DND-41 (cell line): Measurements from ENCODE around the gene TNFRSF9.

Source experiments
- EZH2 ChIP-seq: IDR thresholded peaks from 3 replicates; pipeline ENCODE4 v1.6.1; 2012; ENCODE audit warnings: borderline replicate concordance, low read depth, mild to moderate bottlenecking, moderate library complexity, low read length, inconsistent platforms; ENCODE audit not compliant: severe bottlenecking
- TF ChIP-seq, protein P1 (sequence below): IDR thresholded peaks from 2 replicates; pipeline ENCODE4 v1.5.1; 2012; ENCODE audit warnings: borderline replicate concordance, low read length, moderate library complexity, mild to moderate bottlenecking; ENCODE audit not compliant: poor library complexity, severe bottlenecking; ENCODE audit errors: extremely low read depth

DNA sequence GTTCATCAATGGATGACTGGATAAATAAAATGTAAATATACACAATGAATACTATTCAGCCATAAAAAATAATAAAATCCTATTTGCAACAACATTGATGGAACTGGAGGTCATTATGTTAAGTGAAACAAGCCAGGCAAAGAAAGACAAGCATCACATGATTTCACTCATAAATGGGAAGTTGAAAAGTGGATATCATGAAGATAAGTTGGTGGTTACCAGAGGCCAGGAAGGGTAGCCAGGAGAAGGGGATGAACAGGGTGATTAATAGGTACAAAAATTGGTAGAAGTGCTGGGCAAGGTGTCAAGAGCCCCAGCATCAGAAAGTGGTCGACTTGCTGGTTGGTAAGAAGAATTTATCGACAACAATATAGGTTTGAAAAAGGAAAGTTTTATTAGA lies 19.5 kb upstream of the TNFRSF9 start:
- TF ChIP-seq, protein P1, sequence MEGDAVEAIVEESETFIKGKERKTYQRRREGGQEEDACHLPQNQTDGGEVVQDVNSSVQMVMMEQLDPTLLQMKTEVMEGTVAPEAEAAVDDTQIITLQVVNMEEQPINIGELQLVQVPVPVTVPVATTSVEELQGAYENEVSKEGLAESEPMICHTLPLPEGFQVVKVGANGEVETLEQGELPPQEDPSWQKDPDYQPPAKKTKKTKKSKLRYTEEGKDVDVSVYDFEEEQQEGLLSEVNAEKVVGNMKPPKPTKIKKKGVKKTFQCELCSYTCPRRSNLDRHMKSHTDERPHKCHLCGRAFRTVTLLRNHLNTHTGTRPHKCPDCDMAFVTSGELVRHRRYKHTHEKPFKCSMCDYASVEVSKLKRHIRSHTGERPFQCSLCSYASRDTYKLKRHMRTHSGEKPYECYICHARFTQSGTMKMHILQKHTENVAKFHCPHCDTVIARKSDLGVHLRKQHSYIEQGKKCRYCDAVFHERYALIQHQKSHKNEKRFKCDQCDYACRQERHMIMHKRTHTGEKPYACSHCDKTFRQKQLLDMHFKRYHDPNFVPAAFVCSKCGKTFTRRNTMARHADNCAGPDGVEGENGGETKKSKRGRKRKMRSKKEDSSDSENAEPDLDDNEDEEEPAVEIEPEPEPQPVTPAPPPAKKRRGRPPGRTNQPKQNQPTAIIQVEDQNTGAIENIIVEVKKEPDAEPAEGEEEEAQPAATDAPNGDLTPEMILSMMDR: no peak
- no peak for TF ChIP-seq EZH2
